ENCODE data around the gene GPR137. TPM values are rescaled to one million over a fixed set of nuclear protein-coding genes. Genes with fewer than 3 reads are reported as not detected.

GPR137 gene
- total and polyA plus RNA-seq, 9 of the 15 experiments (the other 6 are each of a cell fraction or from before 2014, with no cell fraction given), result 0.32 to 26.7 (median 10.7) TPM

DNA sequence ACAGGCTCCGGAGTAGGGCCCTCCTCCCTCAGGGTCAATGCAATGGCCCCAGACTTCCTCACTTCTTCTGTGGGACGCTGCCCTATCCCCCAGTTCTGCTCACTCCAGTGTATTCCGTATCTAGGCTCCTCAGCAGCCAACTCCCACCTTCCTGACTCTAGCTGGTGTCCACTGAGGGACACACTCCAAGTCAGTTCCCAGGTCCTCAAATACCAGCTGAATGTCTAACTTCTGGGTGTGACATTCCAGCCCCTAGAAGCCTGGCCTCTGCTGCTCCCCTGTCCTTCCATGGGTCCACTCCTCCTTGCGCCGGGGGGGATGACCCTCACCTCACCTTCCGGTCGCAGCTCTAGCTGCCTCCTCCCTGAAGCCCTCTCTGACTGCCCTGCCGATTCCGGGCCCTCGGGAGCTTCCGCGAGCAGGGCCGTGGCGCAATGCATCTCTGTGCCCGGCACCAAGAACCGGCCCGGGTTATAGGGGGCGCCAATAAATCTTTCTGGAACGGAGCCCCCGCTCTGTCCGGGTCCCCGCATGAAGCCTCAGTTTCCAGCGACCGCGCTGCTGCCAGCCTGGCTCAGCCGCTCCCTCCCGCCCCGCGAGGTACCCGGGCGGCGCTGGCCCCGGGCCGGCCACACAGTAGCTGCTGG, 16.6 kb upstream of the GPR137 start (continued):
- no peak for TF ChIP-seq ZNF780A (CRISPR knock-in tag; IDR thresholded peaks at IDR 0.05)
- no peak; the same call in 1 of the 2 replicates for TF ChIP-seq TEAD4 (IDR thresholded peaks at IDR 0.05; ENCODE audit: low read length)
- TF ChIP-seq TEAD4 (CRISPR knock-in tag; IDR thresholded peaks at IDR 0.05; ENCODE audit: borderline replicate concordance), result 0 out of 2 replicates have a peak, but pooled peaks have one; percentile 36
- no peak for TF ChIP-seq SNRNP70 (optimal IDR thresholded peaks at IDR 0.05; ENCODE audit: low read depth, low read length)
- no peak for TF ChIP-seq ZZZ3 (IDR thresholded peaks at IDR 0.05)
- peak; percentile 47 for TF ChIP-seq FOSL1 (tag; conservative IDR thresholded peaks at IDR 0.05)
- no peak for TF ChIP-seq ZNF764 (CRISPR knock-in tag; IDR thresholded peaks at IDR 0.05; ENCODE audit: low read depth)
- TF ChIP-seq HEY1 (CRISPR knock-in tag; IDR thresholded peaks at IDR 0.05; ENCODE audit: borderline replicate concordance), result peak; percentile 75; the same call in 1 of the 2 replicates
- TF ChIP-seq ZHX1 (conservative IDR thresholded peaks at IDR 0.05; ENCODE audit: low read length), result no peak
- 0 out of 2 replicates have a peak, but pooled peaks have one; percentile 23 for TF ChIP-seq HLTF (IDR thresholded peaks at IDR 0.05)
- TF ChIP-seq, protein P1, sequence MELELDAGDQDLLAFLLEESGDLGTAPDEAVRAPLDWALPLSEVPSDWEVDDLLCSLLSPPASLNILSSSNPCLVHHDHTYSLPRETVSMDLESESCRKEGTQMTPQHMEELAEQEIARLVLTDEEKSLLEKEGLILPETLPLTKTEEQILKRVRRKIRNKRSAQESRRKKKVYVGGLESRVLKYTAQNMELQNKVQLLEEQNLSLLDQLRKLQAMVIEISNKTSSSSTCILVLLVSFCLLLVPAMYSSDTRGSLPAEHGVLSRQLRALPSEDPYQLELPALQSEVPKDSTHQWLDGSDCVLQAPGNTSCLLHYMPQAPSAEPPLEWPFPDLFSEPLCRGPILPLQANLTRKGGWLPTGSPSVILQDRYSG (tag; conservative IDR thresholded peaks at IDR 0.05; ENCODE audit: low read depth), result no peak
- TF ChIP-seq ZNF3 (CRISPR knock-in tag; IDR thresholded peaks at IDR 0.05), result 0 out of 2 replicates have a peak, but pooled peaks have one; percentile 16
- TF ChIP-seq TFAP4 (CRISPR knock-in tag; IDR thresholded peaks at IDR 0.05; ENCODE audit: borderline replicate concordance), result 0 out of 2 replicates have a peak, but pooled peaks have one; percentile 35
- no peak for TF ChIP-seq ZBTB9 (CRISPR knock-in tag; IDR thresholded peaks at IDR 0.05)
- TF ChIP-seq ARID2 (IDR thresholded peaks at IDR 0.05), result no peak
- TF ChIP-seq FOXK1 (CRISPR knock-in tag; IDR thresholded peaks at IDR 0.05; ENCODE audit: borderline replicate concordance), result 0 out of 2 replicates have a peak, but pooled peaks have one; percentile 22
- peak; percentile 28; the same call in 1 of the 2 replicates for TF ChIP-seq CREB3L1 (IDR thresholded peaks at IDR 0.05; ENCODE audit: borderline replicate concordance, low read depth)
- TF ChIP-seq KAT7 (CRISPR knock-in tag; IDR thresholded peaks at IDR 0.05; ENCODE audit: borderline replicate concordance), result peak; percentile 82; the same call in 1 of the 2 replicates
- 0 out of 4 replicates have a peak, but pooled peaks of 1 of the 2 experiments have one; percentile 20 for TF ChIP-seq SRF (CRISPR knock-in tag; IDR thresholded peaks at IDR 0.05)
- TF ChIP-seq ETV5 (CRISPR knock-in tag; IDR thresholded peaks at IDR 0.05; ENCODE audit: low read depth), result peak; percentile 95
